Activated CD8-positive, alpha-beta memory T cell treated with anti-CD3 and anti-CD28 coated beads, Interleukin-2, amount 50 U/mL, for 24 hours (primary cell): ENCODE results near the gene EEF1AKMT2.

Experiments used
- DNase-seq: peaks from one replicate; pipeline ENCODE4 v3.0.0-alpha.2; 2020; ENCODE audit errors: extremely low read depth

Gene EEF1AKMT2

DNA sequence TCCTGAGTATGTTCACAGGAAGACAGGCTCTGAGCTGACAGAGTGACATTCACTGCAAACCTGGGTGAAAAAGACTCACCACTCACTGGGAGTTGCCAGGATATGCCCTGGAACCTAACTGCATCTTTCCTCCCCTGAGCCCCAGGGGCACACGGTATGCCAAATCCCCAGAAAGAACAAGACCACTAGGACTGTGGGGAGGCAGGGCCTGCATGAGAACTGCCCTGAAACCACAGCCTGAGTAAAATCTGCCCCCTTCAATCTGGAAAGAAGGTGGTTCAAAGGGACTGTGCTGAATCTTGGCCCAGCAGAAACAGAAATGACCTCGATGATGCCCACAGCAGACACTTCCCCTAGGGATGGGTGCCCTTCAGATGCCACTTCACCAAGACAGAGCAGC, 54.0 kb downstream of the EEF1AKMT2 start:
- no peak for DNase-seq

DNA sequence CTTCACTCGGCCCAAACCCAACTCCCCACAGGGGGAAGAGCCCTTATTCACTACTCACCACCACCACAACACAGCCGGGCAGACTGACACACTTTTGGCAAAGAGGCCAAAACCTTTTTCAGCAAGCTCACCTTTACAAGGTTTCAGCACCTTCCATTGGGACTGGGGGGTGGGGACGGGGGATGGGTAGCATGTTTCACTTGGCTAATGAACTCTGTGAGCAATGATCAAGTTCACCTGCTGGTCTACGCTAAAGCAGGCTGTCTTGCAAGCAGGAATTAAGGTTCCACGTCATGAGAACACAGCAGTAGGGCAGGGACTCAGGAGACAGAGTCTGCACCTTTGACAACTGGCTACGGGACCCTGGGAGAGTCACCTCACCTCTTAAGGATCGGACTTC, 54.5 kb downstream of the EEF1AKMT2 start:
- DNase-seq: no peak

DNA sequence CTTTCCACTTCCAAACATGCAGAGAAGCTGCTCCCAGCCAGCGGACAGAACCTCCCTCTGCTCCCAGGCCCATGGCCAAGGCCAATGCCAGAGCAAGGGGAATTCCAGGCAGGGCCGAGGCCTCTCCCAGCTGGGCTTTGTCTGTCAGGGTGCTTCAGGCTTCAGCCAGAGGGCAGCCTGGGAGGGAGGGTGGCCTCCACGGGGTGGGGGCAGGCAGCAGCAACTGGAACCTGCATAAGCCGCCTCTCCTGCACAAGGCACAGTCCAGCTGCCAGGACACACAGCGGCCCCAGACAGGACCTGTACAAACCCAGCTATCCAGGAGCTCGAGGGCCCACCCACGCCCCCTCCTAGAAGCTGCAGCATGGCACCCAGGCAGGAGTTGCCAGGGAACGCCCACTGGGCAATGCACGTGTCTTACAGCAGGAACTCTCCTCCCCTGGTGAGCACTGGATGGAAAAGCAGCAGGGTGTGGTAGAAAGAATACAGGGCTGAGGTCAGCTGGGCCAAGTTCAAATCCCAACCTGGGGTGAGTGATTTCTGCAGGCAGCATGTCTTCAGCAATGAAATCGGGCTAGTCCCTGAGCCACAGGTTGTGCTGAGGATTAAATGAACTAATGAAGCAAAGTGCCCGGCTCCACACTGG, 55.1 kb downstream of the EEF1AKMT2 start:
- DNase-seq: no peak

DNA sequence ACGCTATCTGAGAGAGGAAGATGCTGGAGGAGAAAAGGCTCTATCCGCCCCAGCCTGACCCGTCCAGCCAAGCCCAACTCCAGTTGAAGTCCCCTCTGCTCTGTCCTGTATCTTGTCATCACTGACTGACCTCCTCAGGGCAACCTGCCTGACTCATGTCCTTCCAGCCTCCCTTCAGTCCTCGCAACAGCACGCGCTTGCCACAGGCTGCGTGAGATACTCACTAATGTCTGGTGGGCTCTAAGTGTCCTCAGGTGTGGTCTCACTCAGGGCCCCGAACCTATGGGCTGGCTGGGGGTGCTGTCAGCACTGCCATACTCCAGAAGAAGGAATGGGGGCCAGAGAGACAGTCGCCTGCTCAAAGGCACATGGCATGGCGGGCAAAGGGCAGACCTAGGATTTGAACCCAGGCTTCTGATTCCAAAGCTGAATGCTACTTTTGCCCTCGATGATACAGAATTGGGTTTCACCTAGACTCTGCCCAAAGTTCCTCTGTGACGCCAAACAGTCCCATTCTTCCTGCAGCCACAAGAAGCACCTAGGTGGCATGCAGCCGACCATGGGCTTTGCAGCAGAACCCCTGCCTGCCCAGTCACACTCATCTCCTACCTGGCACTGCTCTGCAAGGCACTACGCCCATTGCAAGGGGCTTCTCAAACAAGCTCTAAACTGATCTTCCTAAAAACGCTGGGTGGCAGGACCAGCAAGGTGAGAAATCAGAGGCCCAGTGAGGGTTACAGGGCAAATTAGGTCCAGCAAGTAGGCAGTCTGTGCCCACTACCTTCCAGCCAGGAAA, 56.0 kb downstream of the EEF1AKMT2 start:
- DNase-seq: no peak

DNA sequence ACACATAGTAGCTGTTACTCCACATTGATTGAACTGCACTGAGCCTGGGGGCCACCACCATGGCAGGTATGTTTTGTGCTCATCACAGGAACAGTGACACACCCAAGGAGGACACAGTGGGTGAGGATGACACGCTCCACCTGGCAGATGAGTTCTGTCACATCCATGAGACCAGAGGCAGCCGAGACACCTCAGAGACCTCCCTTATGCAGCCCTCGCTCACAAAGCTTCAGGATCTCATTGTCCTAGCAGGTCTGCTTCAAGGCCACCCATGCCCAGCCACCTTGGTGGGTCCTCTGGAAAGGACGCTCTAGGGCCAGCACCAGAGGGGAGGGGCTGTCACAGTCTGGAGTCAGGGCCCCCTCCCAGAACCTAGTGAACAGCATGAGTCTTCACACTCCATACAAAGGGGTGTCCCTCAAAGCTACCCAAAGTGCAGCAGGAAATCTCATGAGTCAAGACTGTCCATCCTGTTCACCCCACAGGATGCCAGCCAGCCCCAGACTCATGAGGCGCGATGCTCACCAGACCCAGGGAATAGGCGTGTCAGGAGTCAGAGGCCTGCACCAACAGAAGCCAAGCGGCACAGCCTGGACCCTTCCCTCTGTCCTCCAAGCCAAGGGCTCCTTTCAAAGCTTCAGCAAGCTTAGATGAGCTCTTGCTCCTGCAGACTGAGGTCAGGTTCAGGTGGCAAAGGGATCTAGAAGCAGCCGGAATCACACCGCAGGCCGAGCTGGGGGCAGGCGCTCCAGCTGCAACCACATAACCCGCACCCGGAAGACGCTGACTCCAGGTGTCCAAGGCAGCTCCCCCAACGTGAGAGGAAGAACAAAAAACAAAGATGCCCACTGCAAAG, 57.1 kb downstream of the EEF1AKMT2 start:
- no peak for DNase-seq

DNA sequence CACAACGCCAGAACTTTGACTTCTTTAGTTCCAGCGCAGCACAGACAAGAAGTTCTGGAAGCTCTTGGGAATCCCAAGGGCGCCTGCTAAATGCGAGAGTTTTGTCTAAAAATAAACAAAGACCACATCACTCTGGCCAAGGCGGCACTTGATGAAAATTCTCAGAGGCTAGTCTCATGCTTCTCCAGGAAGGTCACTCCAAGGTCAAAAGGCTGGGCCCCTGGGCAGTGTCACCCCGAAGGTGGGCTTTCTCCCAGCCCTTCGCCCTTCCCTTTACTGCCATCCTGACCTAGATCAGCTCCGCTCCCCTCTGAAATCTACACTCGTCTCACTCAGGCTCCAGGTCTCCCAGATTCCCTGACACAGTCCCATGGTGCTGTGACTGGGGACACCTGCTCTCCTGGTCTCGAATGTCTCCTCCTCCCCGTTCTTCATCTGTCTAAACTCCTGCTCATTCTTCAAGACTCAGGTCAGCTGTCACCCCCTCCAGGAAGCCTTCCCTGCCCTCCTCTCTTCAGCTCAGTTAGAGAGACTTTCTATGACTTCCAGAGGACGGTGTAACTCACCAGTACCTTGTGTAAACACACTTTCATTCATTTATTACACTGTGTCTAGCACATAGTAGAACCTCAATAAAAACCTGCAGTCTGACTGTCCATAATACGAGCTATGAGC, 58.0 kb downstream of the EEF1AKMT2 start:
- no peak for DNase-seq

DNA sequence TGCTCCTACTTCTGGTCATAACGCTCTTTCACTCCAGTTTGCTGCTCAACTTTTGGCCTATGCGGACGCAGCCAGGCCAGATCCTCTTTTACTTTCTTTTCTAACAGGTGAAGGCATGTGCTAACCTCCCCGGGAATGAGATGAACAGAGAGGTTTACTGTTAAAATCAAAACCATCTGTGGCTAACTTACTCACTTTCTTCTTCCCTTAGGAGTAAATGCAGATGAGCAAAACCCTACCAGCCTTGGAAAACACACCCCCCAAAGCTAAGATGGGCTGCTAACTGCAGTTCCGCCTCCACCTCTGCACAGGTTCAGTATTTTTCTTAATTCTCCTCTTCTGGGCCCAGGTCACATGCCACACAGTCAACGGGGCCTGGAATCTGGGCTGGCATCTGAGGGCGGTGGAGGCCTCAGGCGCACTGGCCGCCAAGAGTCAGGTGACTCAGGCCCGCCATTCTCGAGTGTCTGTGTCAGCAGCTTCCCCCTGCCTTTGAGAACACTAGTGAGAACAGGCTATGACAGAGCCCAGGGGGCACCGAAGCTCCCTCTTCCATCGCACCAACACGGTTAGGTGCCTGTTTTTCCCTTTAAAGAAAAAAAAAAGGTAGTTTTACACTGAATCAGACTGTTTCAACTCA, 58.6 kb downstream of the EEF1AKMT2 start:
- peak; percentile 39 for DNase-seq

DNA sequence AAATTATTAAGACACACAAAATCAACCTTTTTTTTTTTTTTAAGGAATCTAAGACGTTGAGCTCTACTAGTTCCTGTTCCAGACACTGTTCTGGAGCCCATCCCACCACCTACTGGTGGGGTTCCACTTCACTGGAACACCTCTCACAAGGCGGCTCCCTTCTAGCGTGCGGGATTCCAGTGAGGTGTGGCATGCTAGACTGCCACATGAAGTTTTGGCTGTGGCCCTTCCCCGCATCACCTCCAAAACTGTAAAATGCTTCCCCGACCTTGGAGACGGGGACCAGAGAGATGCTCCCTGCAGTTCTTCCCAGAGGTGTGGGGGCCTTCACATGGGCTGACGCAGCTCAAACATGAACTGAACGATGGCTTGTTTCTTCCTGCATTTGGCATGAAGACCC, 60.1 kb downstream of the EEF1AKMT2 start:
- no peak for DNase-seq

DNA sequence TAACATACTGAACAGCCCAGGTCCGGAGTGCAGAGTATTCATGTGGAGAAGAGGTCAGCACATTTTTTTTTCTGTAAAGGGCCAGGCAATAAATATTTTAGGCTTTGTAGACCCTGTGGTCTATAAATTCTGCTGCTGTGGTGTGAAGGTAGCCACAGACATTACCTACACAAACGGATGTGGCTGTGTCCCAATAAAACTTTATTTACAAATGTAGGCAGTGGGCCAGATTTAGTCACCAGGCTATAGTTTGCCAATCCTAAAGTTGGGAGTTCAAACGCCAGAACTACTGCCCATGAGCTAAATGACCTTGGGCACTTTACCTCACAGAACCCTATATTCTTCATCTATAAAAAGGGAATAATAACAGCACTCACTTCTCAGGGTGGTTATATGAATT, 60.9 kb downstream of the EEF1AKMT2 start:
- DNase-seq: no peak

DNA sequence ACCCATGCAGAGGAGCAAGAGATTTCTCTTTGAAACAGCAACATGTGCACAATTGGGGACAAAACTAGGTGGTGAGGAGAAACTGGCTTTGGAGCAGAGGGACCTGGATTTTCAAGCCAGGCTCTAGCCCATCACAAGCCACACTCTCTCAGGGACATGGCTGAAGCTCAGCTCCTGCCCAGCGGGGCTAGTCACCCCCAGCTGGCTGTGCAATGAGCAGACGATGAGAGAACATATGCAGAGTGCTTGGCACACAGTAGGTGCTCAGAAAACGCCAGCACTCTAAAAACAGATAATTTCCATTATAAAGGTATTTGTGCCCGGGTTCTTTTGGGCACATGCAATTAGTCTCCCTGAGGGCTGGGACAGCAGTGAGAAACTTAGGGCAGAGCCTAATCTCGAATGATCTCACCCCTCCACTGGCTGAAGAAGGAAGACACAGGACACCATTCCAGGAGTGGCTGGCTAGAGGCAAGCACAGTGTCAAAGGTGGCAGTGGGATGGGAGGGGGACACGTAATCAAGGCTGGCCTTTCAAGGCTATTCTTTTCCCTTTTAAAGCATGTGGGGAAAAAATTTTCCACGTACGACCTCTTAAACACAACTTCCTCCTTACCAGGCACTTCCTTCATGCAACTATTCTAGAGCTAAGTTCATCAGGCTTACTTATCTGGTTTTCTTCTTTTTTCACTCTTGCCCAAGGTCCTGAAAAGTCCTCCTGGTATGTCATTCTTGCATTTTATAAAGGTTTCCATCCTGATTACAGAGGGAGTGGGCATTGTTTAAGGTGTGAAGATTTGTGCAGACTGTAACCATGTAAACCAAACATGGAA, 62.6 kb downstream of the EEF1AKMT2 start:
- no peak for DNase-seq

DNA sequence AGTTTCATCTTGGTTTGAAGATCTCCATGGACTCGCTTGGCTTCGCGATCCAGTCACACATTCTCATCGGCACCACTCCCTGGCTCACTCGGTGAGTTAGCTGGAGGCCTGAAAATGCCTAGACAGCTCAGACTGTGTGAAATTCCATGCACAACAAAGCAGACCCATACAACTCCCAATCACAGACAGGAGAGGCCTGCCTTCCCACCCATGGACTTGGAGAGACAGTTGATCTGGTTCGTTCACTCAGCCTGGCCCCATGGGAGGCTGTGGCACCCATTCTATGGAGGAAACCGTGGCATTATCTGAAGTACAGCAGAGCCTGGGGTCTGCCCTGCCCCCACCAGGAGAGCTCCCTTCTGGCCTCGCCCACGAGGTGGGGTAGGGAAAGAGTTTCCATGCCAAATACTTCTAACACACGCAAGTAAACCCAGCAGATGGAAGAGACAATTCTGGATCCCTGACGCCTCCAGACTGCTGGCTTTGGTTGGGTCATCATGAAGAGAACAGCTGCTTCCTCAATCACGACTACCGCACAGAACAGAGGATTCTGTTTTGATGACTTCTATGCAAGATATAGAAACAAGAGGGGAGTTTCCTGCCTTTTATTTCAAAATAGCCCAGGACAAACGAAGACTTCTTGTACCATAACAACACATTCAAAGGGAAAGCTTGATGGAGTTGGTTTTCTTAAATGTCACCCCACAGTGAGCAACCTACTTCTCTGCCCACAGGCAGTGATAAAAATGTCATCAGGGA, 63.4 kb downstream of the EEF1AKMT2 start:
- no peak for DNase-seq

DNA sequence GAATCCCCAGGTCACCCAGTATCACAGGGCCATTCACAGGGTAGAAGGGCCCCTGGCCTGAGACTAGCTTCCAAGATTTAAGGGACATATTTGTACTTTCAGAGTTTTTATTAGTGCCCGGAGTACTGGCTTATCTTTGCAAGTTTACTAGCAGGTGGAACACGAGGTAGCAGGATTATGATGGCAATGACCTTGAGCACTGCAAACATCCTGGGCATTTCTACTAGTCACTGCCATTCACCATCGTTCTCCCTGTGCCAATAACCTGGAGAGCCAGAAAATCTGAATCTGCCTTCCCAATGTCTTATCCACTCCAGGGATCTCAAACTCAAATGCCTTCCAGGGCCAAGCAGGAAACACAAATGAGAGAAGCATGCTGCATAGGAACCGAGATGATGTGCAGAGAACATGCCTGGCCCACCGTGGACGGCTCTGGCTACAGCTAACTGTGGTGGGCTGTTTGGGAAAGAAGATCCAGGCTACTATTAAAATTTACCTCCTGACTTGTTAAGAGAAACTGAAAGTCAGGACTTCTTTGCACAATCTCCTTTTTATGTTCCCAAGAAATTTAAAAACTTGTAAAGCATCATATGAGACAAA, 64.2 kb downstream of the EEF1AKMT2 start:
- no peak for DNase-seq

DNA sequence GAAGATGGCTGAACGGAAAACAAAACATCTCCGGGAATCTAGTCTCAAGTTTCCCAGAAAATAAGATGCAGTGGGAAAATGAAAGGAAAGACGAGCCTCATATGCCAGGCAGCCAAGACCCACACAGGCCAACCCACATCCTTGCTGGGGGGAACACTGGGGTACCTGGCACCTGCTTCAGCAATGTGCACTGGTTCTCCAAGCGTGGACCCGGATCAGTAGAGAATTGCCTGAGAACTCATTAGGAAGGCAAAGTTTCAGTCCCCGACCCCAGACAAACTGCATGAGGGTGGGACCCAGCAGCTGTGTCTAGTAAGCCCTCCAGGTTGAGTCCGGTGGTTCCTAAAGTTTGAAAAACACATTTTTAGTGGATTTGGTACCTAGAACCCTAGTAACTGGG, 65.9 kb downstream of the EEF1AKMT2 start:
- DNase-seq: no peak

DNA sequence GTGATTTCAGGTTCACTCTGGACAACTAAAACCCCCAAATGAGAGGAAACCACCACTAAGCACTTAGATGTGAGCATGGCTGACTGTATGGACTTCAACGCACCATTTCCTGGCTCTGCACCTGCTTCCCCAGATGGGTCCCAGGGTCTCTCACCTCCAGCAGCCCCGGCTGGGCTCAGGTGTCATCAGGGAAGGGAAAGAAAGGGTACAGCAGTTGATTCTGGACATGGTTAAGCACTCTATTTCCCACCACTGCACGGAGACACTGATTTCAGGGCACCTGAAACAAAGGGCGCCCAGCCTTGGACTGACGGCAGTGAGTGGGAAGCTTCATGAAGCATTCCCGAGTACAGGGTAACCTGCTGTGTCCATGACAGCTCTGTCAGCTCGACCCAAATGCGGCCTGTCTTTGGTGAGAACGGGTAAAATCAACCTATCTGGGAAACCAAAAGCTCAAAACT, 66.5 kb downstream of the EEF1AKMT2 start:
- DNase-seq: no peak

DNA sequence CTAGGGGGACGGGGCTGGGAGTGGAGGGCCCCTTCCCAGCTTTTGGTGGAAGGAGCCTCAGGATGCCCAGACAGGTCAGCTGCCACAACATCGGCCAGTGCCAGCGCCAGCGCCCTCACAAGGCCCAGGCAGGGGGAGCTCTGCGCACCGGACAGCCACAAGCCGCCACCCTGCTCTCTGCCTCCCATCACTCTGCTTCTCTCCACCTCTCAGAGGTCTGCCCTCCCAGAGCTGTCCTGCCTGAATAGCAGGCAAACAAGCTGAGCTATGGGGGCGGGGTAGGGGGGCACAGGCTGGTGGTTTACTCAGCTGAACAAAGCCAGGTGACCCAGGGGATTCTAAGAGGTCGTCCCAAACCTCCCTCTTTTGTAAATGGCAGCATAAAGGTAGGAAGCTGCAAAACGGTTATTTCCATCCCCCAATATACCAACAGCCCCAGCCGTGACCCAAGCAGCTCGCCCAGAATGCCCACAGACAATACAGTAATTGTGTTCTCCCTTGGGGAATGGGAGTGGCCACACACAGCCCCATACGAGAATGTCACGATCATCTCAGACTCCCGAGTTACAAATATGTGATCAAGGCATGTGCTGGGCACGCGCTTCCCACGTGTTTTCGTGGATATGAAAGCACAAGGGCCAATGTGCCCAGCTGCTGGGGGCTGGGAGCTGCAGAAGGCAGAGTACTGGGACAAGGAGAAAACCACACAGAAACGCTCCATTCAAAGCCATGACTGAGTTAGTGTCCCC, 67.2 kb downstream of the EEF1AKMT2 start:
- DNase-seq: no peak

DNA sequence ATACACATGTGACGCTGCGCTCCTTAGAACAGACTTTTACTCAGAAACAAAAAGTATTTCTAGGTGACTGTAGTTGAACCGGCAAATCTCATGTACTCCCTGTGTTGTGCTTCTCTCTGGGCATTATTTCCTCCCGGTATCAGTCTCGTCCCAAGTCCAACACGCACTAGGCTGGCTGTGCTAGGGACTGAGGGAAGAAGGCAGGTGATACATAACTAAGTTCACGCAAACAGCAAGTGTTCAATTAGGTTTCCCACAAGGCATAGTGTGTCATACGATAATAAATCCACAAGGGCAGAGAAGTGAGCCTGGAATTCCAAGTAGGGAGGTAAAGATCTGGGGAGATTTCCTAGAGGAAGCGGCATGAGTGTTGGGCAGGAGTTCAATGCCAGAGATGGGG, 67.9 kb downstream of the EEF1AKMT2 start:
- DNase-seq: no peak

DNA sequence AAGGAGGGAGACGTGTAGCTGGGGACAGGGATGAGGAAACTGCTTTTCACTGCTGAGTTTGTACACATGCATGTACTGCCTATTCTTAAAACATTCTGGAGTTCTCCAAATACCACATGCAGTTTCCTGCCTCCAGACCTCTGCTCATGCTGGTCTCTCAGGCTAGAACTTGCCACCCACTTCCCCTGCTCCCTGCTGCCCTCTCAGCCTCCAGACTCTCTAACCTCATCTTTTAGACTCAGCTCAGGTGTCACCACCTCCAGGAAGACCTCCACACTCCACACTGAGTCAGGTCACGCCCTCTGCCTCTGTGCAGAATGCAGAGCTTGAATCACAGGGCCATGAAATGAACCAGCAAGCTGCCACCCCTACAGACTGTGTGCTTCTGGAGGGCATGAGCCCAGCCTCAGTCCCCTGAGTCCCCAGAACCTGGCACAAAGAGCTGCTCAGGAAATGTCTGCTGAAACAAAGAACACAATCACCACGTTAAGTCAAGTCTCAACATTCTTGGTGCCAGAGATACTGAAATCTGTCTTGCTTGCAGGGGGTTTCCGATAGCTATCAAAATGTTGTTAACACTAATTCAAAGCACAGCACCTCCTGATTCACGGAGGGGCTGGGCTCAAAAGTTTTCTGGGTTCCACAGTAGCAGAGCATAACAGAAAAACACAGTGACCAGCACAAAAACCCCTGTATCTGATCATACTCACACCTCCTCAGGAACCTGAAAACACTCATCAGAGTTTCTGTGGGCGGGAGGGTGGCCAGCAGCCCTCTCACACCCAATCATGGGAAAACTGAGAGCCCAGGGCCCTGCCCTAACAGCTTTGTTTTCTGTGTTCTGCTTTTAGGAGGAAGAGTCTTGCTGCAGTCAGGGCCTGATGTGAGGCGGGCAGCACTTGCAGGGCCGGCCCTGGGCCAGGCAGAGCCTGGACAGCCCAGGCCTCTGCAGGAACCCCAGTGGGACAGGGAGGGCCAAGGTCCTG, 68.6 kb downstream of the EEF1AKMT2 start:
- peak; percentile 35 for DNase-seq
